Astrocyte of the hippocampus (primary cell): ENCODE results near the gene LRRC10B.
"Not testable (repeated sequence)": the region's sequence is repeated elsewhere in the genome, so short reads cannot be mapped to it uniquely, and the experiment has no call there.

Experiments
- DNase-seq: peaks from one replicate; pipeline ENCODE4 v3.0.0; 2011; ENCODE audit warnings: low read depth, low spot score

The LRRC10B gene

GRCh38 chr11:61507962-61508861, at the start of gene LRRC10B:
Gene LRRC10B (plus strand): TSS chr11:61508749. CDS start chr11:61508999, 250 bp downstream.
- DNase-seq = peak; percentile 51

GRCh38 chr11:61460474-61460881, 48.1 kb upstream of the LRRC10B start:
- peak; percentile 68 for DNase-seq

GRCh38 chr11:61460986-61461385, 47.6 kb upstream of the LRRC10B start:
- DNase-seq = no peak

- not testable (repeated sequence) for DNase-seq
Observed at GRCh38 chr11:61467602-61468001, 40.9 kb upstream of the LRRC10B start.

- DNase-seq = no peak
Observed at GRCh38 chr11:61468002-61468401, 40.5 kb upstream of the LRRC10B start.

- peak; percentile 31 for DNase-seq
Observed at GRCh38 chr11:61472282-61472681, 36.3 kb upstream of the LRRC10B start.

- peak; percentile 70 for DNase-seq
Observed at GRCh38 chr11:61472868-61473267, 35.7 kb upstream of the LRRC10B start.

GRCh38 chr11:61473370-61474012, 35.1 kb upstream of the LRRC10B start:
- no peak for DNase-seq

GRCh38 chr11:61474013-61474643, 34.4 kb upstream of the LRRC10B start:
- no peak for DNase-seq

GRCh38 chr11:61475433-61475832, 33.1 kb upstream of the LRRC10B start:
- no peak for DNase-seq

- no peak for DNase-seq
Observed at GRCh38 chr11:61476371-61476770, 32.2 kb upstream of the LRRC10B start.

GRCh38 chr11:61477126-61477525, 31.4 kb upstream of the LRRC10B start:
- DNase-seq = no peak

- DNase-seq = peak; percentile 58
Observed at GRCh38 chr11:61477727-61478148, 30.8 kb upstream of the LRRC10B start.

- DNase-seq = not testable (repeated sequence)
Observed at GRCh38 chr11:61479360-61480058, 29.0 kb upstream of the LRRC10B start.

- no peak for DNase-seq
Observed at GRCh38 chr11:61480261-61480993, 28.1 kb upstream of the LRRC10B start.

- DNase-seq = peak; percentile 59
Observed at GRCh38 chr11:61480994-61481335, 27.6 kb upstream of the LRRC10B start.

- DNase-seq = no peak
Observed at GRCh38 chr11:61481806-61482205, 26.7 kb upstream of the LRRC10B start.

- DNase-seq = no peak
Observed at GRCh38 chr11:61482513-61482912, 26.0 kb upstream of the LRRC10B start.

- no peak for DNase-seq
Observed at GRCh38 chr11:61484541-61484940, 24.0 kb upstream of the LRRC10B start.

GRCh38 chr11:61485080-61485479, 23.5 kb upstream of the LRRC10B start:
- DNase-seq = no peak

- no peak for DNase-seq
Observed at GRCh38 chr11:61486011-61486620, 22.4 kb upstream of the LRRC10B start.
